Germinal center (tissue), 1 donor: ENCODE data around the gene TTN.

ENCODE experiments used
- DNase-seq: peaks from one replicate; pipeline ENCODE4 v3.0.0; 2012; ENCODE audit warnings: mixed read lengths, low spot score

The TTN gene

DNA sequence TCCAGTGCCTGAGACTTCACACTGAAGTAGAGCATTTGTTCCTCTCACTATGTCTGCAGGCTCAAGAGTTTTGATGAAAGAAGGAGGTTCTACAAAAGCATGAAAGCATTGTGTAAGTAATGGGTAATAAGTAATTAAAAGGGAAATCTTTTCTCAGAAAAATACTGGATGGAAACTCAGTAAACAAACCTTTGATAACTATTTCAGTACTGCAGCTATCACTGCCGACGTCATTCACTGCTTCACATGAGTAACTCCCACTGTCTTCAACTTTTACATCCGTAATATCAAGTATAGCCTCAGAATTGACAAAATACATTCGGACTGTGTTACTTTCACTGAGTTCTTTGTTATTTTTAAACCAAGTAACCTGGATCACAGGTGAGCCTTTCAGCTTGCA lies 72.7 kb downstream of the TTN start:
- DNase-seq: no peak

DNA sequence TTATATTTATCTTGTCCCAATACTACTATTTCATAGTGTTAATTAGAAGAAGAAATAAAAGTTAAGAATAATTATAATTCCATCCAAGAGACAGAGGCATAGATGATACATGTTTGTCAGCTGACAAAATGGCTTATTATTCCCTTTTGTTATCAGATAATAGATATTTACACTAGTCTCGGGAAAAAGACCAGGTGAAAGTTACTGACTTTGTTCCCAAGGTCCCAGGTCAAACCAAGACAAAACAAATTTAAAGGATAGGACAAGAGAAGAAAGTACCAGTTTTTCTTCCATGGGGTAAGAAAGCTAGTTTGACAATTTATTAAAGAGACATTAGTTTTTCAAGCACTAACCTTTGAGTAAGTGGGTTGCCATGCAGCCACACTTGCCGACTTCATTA lies 73.2 kb downstream of the TTN start:
- DNase-seq: no peak

DNA sequence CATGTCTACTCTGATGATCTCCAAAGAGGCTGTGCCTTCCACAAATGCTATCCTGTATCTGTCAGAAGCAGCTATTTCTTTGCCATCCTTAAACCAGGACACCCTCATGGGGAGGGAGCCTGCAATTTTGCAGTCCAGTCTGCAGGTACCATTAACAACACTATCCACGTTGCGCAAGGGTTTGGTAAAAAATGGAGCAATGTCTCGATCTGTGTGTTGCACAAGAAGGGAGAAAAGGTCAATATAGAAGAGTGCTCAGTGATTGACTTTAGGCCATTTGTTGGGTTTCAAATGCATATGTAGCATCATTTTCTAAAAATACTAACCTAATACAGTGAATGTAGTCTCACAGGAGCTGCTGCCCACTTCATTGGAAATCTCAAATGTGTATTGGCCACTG lies 74.3 kb downstream of the TTN start:
- no peak for DNase-seq

DNA sequence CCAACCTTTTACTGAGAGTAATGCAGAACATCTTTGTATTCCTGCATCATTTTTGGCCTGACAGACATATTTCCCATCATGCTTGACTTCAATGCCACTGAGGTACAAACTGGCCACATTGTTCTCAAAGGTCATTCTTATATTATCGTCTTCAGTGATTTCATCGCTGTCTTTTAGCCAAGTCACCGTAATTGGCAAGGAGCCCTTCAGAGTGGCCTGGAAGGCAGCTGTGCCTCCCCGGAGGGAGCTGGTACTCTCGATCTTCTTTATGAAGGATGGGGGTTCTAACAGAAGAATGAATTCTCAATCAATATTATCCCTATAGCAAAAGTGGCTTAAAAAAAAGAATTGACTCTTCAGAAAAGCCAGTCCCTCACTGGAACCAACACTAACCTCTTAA lies 75.9 kb downstream of the TTN start:
- no peak for DNase-seq

DNA sequence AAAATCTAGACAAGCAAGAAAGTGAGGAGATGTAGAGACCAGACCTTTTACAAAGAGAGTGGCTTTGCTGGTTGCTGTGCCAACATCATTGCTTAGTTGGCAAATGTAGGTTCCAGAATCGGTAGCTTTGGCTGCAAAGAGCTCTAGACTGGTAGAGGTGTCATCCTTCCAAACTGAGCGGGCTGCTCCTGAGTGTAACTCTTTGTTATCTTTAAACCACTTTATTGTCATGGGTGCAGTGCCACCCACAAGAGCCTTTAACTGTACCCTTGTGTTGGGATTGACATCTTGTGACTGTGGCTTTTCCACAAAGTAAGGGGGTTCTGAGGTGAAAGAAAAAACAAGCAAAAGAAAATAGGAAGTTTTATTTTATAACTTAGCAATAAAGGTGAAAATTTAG lies 77.2 kb downstream of the TTN start:
- no peak for DNase-seq

DNA sequence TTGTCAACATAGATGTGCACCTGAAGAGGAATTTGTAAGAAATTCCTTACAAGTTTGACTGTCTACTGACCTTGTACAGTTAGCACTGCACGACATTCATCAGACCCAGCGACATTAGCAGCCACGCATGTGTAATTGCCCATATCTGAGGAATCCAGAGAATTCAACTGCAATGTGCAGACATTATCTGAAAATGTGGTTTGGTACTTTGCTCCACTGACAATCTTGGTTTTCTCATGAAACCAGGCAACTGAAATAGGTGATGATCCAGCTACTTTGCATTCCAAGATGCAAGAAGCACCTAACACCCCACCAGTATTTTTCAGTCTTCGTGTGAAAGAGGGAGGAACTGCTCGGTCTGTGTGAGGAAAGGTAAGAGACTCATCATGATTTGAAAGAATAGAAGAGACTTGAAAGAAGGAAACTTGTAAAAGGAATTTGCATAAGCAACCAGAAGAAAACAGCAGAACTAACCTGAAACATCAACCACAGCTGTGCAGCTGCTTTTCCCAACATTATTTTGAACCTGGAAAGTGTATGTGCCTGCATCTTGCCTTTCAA lies 83.4 kb downstream of the TTN start:
- DNase-seq: no peak

DNA sequence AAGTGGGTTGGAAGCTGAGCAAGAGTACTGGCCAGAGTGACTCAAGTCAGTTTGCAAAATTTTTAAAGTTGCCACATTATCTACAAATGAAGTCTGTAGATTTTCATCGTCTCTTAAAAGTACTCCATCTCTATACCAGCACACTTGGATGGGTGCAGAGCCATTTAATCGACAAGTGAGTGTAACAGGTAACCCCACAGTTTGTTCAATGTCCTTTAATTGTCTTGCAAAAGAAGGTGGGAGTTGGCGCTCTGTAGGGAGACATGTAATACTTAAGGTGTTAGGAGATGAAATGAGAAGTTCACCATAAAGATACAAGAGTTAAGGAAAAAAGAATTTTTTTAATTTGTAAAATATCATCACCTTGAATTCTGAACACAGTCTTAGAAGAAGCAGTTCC lies 84.9 kb downstream of the TTN start:
- DNase-seq: no peak

DNA sequence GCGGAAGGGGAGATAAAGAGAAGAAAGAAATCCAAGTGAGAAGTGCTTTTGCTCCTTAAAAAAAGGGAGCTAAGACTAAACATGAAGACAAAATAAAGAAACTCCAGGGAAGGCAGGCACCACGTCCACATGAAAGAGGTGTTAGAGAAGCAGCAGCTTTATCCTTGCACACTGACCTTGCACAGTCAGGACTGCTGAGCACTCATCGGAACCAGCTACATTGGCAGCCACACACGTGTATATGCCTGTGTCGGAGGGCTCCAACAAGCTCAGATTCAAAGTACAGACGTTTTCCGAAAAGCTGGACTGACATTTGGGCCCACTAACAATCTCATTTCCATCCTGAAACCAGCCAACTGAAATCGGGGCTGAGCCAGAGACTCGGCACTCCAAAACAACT lies 88.2 kb downstream of the TTN start:
- no peak for DNase-seq

DNA sequence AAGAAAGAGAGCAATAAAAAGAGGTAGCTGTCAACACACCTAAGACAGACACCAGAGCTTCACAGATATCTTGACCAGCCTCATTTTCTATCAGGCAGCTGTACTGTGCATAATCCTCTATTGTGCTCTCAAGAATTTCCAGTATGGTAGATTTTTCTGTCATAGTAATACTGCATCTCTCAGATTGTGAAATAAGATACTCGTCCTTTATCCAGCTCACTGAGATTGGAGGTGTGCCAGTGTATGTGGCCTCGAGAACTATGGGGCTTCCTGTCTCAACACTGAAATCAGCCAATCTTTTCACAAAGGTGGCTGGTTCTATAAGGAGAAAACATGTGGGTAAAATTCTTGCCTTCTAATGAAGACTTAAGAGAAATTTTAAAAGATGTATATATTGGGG lies 88.9 kb downstream of the TTN start:
- no peak for DNase-seq

DNA sequence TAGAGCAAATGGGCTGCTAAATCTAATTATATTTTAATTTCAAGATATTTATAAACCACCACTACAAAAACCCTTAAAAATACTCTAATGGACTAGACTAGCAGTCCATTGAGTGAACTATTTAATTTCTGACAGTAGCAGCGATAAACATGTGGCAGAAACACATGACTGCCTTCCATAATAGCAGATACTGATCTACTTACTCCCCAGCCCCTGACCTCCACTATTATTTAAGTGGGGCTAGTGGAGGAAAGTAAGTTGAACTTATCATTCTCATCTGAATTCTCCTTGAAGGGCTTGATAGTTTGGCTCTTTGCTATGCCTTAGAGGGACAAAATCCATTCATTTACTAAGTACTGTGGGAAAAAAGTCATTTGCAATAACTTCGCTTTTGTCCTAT lies 90.8 kb downstream of the TTN start:
- DNase-seq: no peak

DNA sequence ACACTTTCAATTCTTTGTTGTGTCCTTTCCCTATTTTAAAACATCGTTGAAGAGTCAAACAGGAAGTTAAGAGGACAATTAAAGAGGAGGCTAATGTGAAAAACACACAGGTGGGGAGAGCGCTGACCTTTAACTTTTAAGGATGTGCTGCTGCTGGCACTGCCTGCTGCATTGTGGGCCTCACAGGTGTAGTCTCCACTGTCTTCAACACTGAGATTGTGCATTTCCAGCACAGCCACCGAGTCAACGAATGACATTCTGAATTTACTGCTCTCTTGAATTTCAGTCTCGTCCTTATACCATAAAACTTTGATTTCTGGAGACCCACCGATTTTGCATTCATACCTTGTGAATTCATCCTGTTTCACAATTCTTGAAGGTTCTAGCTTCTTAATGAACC lies 91.9 kb downstream of the TTN start:
- DNase-seq: no peak

DNA sequence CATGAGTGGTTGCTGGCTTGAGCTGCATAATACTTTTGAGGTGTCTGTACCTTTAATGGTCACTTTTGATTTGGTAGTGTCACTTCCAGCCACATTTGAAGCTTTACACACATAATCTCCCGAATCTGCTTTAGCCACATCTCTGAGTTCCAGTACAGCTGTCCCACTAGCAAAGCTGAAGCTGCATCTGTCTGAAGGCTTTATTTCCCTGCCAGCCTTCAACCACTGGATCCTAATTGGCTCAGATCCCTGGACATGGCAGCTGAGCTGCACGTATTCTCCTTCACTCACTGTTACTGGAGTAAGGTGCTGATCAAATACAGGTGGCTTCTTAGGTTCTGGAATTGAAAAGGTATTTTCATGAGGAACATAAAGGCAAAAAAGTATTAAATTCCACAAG lies 99.7 kb downstream of the TTN start:
- DNase-seq: no peak

DNA sequence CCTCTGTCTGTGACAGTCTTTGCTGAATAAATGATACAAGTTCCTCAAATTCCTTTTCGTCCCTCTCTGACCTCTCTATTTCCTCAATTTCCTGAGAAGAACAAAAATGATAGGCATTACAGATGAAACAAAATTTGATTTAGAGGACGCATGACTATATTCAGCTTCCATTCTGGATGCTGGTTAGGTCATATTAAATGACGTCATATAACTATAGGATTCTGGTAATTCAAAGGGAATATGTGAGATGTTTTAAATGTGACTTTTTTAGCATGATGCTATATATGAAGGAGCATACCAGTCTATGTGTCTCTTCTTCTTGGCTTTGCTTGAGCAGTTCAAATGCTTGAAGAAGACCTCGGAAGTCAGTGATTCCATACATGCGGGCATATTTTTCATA lies 102.3 kb downstream of the TTN start:
- no peak for DNase-seq

DNA sequence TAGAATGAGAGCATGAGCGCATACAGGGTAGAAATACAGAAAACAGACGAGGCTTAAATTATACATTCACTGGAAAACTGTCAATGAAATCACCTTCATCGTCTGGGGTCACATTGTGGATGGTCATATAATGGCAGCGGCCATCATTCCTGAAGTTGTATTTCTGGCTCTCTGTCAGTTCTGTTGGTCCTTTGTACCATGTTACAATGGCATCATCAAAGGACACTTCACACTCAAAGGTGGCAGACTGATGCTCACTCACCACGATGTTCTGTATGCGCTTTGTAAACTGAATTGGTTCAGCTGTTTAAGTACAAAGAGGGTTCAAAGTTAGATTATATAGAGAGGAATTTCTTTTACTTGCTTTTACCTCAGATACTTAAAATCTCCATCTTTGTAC lies 104.9 kb downstream of the TTN start:
- no peak for DNase-seq

DNA sequence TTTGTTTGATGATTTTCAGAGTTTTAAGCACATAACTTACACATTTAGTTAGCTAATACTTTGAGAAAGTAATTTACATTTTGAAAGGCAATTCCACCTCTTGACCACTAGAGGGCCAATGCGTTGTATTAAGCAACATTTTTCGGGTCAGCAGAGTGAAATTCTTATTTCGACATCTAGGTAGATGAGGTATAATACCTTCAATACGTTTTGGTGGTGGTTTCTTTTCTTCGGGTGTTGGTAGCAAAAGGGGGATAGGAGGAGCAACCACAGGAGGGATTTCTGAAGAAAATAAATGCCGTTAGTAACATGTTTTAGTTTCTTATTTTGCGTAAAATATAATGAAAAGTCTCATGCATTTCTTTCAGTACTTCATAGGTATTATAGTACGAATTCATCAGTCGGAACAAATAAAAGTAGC lies 106.3 kb downstream of the TTN start:
- peak; percentile 29 for DNase-seq

DNA sequence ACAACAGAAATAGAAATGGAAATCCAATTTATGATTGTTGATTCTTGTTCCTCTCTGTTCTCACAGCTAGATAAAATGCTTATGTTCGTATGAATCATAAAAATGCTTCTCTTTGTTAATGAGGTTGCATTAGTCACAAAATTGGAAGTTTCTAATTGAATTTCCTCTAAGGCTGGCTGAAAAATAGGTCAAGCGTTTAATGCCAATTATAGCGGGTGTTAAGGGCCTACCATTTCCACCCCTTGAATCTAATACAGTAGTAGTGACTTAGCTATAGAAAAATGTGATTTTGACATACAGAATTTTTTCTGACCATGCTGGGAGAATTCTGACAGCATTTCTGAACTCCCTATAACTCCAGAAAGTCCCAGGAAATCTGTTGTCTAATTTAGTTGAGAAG lies 107.1 kb downstream of the TTN start:
- DNase-seq: no peak

DNA sequence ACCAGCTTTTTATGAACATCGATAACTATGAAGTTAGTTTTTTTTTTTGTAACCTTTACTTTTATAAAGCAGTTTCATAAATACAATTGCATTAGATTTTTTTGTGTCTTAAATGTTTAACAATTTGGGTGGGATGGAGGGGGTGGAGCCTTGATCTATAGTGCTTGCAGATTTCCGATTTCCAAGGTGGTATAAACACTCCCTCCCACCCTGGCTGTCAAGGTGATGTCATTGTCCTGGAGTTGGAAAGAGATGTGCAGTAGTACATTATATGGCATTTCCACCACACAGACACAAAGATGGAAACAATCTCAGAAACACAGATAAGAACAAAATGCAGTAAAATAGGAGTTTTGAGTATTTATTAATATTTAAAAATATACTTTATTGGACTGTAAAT lies 114.4 kb downstream of the TTN start:
- no peak for DNase-seq

DNA sequence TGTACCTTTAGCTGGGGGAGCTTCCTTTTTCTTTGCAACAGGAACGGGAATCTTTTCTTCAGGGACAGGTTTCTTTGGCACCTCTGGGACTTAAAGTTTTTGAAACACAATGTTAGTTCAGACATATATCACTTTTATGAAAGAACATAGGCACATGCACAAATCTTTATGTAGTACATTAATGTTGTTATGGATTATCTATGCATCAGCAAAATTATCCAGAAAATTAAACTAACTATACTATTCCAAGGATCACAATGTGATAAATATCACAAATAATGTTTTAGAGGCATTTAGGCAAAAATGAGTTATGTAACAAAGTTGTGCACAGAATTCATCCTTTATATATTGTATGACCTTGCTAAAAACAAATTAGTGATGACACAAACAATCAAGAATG lies 117.4 kb downstream of the TTN start:
- no peak for DNase-seq

DNA sequence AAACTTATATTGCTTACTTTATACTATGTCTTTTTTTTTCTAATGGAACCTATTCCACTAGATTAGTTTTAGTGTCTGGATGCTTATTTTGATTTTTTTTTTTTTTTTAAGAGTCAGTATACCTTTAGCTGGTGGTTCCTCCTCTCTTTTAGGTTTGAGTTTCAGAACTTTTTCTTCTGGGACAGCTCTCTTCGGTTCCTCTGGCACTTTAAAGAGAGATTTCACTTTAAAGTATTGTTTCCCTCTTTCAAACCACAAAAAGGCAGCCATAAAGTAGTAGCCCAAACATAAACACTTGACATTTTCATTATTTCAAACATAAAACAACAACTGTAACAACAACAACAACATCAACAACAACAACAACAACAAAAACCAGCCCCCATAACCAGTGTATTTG lies 123.3 kb downstream of the TTN start:
- no peak for DNase-seq

DNA sequence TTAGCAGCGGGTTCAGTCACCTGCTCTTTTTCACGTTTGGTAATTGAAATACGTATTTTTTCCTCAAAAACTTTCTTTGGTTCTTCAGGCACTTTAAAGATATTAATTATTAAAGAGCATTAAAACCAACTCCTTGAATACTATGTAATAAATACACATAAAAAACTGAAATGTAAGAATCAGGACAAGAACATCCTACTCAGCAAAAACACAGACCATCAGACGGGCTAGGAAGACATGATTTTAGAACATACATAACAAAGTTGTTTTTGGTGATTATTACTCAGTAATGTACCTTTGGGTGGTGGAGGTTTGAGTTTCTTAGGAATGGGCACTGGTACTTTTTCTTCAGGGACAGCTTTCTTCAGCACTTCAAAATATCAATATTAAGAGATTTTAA lies 126.1 kb downstream of the TTN start:
- DNase-seq: no peak

DNA sequence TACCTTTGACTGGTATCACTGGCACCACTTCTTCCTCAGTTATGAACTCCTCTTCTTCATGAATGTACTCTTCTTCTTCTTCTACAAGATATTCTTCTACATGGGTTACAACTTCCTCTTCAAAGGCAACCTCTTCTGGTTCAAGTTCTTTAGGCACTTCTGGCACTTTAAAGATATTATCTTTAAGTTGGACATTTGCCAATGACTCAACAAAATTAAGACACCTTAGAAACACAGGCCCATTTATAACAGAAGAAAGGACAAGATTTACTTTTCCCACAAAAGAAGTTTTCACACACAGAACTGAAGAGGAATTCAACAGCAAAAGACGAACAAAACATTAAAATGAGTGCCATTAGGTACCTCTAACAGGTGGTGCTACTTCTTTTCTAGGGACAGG lies 127.3 kb downstream of the TTN start:
- no peak for DNase-seq

DNA sequence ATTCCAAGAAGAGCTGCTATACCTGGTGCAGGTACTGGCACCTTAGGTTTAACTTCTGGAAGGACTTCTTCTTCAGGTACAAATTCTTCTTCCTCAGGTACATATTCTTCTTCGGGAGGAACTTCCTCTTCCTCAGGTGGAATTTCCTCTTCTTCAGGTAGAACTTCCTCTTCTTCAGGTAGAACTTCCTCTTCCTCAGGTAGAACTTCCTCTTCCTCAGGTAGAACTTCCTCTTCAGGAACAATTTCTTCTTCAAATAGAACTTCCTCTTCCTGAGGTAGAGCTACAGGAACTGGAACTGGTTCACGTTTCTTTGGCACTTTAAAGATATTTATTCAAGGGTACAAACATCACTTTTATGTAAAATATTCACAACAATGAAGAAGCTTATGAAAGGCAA lies 129.6 kb downstream of the TTN start:
- DNase-seq: peak; percentile 4

DNA sequence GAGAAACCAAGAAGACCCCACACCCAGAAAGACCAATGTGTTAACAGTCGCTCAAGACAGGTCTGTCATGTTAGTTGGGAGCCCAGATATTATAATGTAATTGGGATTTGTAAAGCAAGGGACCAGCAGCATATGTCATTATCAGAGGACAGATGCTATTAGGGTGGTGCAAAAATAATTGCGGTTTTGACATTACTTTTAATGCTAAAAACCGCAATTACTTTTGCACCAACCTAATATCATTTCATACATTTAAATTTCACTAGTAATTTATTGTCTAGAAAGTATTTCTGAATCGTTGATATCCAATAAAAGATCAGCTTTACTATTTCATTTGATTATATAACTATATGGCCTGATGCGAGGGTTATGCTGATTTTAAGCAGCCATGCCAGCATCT lies 131.2 kb downstream of the TTN start:
- no peak for DNase-seq

DNA sequence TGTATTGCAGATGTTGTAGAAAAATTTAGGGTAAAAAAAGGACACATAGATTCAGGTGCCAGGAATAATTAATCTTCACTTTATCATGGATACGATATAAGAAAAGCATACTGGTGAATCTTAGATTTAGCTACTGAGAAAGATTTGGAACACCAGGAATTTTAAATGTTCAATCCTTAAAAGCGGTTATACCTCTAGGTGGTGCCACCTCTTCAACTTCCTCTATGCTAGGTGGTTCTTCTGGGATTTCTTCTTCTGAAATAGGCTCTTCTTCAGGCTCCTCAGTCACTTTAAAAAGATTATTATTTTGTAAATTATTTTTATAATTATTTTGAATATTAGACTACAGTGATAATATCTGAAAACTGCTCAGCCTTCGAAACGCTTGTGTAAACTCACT lies 133.1 kb downstream of the TTN start:
- DNase-seq: no peak

DNA sequence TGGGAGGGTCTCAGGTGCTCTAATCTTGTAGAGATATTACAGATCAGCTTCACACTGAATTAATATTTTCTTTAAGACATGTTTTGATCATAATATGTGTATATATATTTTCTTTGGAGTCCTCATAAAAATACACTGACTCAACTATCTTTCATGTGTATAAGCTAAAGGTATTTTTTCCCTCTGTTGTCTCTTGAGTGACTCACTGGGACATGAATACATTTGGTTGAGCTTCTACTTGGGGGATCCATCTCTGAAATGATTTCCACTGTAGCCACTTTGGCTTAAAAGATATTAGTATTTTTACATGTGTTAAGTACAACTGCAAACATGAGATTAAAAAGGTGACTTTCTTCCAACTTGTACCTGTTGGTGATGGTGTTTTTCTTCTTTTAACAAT lies 140.8 kb downstream of the TTN start:
- DNase-seq: no peak
